NOMO-1 treated with DMSO at 0.1 percent for 48 hours (cell line): ENCODE results near the gene ZAR1L.

Source experiments
- DNase-seq: peaks from one replicate; lab custom pipeline; 2025; ENCODE audit not compliant: unreplicated experiment; lab: John Stamatoyannopoulos, UW

Gene ZAR1L

DNA sequence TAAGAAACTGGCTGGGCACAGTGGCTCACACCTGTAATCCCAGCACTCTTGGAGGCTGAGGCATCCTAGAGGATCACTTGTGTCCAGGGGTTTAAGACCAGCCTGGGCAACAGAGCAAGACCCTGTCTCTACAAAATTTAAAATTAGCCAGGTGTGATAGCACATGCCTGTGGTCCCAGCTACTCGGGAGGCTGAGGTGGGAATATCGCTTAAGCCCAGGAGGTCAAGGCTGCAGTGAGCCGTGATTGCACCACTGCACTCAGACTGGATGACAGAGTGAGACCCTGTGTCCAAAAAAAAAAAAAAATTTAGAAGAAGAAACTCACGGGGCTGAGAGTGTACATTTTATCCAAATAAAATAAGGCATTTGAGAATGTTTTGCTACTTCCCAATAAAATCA is 58.9 kb downstream of the ZAR1L start:
- DNase-seq: no peak

DNA sequence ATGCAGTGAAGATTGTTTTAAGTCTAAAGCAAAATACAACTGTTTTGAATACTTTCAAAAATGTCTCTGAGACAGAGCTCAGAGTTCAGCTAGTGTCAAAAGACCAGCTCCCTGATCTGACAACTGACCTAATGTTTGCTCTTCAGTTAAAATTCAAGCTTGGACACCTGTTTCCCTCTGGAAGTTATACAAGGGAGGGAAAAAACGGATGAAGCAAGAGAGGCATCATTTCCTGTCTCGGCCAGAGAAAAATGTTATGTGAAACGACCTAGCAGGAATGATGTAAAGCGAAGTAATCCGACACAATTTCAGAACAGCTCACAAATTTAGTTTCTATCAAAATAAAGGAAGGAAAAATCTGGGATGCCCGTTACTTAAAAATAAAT is 59.4 kb downstream of the ZAR1L start:
- no peak for DNase-seq

DNA sequence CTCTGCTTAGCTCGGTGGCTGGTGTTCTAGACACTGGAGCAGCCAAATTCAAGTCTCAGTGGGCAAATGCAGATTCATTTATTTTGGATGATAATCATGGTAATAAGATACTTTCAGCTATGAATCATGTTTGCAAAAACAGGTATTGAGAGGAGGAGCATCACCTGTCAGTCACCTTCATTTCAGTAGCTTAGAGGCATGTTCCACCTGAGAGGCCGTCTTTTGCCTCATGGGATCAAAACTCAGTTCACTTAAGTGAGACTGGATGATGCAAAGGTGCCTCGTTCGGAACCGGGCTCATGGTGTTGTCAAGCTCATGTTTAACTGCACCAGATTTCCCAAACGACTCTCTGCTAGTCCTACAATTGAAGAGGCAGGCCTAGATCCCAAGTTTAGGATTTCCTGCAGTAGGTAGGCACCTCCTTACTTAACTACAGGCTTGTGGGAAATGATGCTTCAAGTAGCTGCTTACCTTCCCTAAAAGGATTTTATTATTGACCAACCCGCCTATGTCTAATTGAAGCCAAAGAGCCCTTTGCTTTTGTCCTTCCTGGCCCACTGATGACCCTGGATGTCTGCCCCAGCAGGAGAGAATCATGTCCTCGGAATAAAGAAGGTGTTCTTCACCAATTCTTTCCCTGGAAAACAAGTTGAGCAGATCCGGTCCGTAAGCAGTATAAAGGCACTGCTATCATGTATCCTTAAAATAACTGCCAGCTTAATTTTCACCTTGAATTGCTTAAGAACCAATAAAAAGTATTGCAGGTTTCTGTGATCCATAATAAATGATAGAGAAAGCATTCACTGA is 60.0 kb downstream of the ZAR1L start:
- no peak for DNase-seq

DNA sequence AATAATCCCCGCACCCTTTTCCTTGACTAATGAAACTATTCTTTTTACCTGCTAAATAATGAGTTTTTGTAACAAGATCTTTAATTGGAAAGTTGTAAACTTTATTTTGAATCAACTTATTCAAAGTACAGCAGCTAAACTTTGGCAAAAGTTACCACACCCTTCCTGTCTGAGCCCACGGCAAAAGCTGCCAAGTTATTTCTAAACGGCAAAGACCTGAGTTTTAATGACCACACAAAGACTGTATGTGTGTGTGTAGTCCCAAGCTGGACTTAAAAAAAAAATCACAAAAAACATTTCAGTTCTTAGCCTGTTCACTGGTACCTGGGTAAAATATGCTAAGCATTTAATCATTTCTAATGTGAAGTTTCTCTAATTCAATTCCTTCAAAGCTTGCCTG is 60.7 kb downstream of the ZAR1L start:
- no peak for DNase-seq

DNA sequence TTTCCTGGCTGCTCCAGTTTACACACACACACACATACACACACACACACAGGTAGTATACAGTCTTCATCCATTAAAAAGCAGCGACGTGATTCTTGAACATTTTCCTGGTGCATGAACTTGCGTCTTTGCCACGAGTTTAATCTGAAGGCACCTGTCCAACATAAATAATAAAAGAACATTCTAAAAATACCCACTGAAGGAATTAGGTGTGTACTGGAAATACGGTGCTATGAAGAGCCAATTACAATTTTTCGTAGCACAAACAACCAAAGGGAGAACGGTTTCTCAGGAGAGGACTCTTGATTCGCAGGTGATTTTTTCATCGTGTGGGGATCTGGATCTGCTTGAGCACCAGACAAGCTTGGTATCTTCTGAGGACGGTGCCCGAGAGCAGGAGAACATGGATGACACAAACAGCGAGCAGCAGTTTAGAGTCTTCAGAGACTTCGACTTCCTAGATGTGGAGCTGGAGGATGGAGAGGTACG is 61.2 kb downstream of the ZAR1L start:
- DNase-seq: no peak
